Stomach (tissue), 9 donors: Measurements from ENCODE around the gene COQ4. TPM values are rescaled to one million over a fixed set of nuclear protein-coding genes. Genes with fewer than 3 reads are reported as not detected.

Source experiments
- DNase-seq, 2 donors: peaks; one replicate each; pipeline versions ENCODE4 v3.0.0 to v3.0.0-alpha.2; 2013 to 2019
- H3K27ac ChIP-seq, 5 donors: fragments of 200-600 bp in 4 of 5; sonication (generic) in 4 of 5; one replicate each; pipeline ENCODE4 v1.5.1; 2013 to 2019; ENCODE audit warnings: mild to moderate bottlenecking in 1 of 5, moderate library complexity in 1 of 5
- H3K27me3 ChIP-seq, 3 donors: fragments of 200-600 bp; sonication (generic); one replicate each; pipeline ENCODE4 v1.5.1; 2017 to 2019; ENCODE audit warnings: mixed run types in 1 of 3
- H3K36me3 ChIP-seq, 4 donors: fragments of 200-600 bp; sonication (generic); 1 replicate in 3 of 4; 2 replicates in 1 of 4; pipeline ENCODE4 v1.5.1; 2016 to 2019
- H3K4me1 ChIP-seq, 4 donors: fragments of 200-600 bp; sonication (generic); one replicate each; pipeline ENCODE4 v1.5.1; 2016 to 2019
- H3K4me3 ChIP-seq, 4 donors: fragments of 200-600 bp; sonication (generic) in 3 of 4; one replicate each; pipeline ENCODE4 v1.5.1; 2016 to 2019; ENCODE audit warnings: mild to moderate bottlenecking in 1 of 4
- H3K9me3 ChIP-seq, 4 donors: fragments of 200-600 bp; sonication (generic); one replicate each; pipeline ENCODE4 v1.5.1; 2016 to 2019
- EP300 ChIP-seq: sonication (generic); formaldehyde crosslinking; IDR thresholded peaks from one replicate; pipeline ENCODE4 v1.6.1; 2017; ENCODE audit warnings: antibody characterized with exemption
- POLR2A ChIP-seq, 4 donors: fragments of 450-650 bp; IDR thresholded peaks; one replicate each; pipeline ENCODE4 v1.6.1; 2016; ENCODE audit warnings: antibody characterized with exemption in 4 of 4, control low read depth in 2 of 4, mild to moderate bottlenecking in 1 of 4, moderate library complexity in 1 of 4
- POLR2AphosphoS5 ChIP-seq, 3 donors: sonication (generic); formaldehyde crosslinking; IDR thresholded peaks; one replicate each; pipeline ENCODE4 v1.6.1; 2016; ENCODE audit warnings: antibody characterized with exemption in 3 of 3
- WGBS, 5 donors: extraction: QIAGEN DNeasy Blood & Tissue Kit in 3 of 5; methylation state at CpG; one replicate each; pipeline versions ENCODE4 v1.1.5 to v1.1.7; 2013 to 2018; 5-methylcytosine and 5-hydroxymethylcytosine counted together
- intact Hi-C: fragments of 100-400 bp; cut with DNase I; formaldehyde crosslinking; loops from one replicate; pipeline ENCODE4 v1.15.1; 2023; ENCODE audit warnings: low total_unique reads
- polyA plus RNA-seq, 3 donors: library from polyadenylated mRNA; stranded (reverse); fragments of 200-250 nt; gene quantifications; one replicate each; pipeline ENCODE4 v1.2.3, GENCODE V29; 2013
- total RNA-seq, 5 donors: library from RNA; depleted of rRNA; stranded (reverse); fragments of >200 nt; gene quantifications; one replicate each; pipeline versions ENCODE4 v1.1.0 to v1.2.3, GENCODE V29; 2014 to 2016
- TF ChIP-seq, protein P1 (sequence below), 7 experiments: fragments of 450-650 bp in 4 of 7; fragments of 200-600 bp in 3 of 7; sonication (generic) in 3 of 7; IDR thresholded peaks; one replicate each; pipeline ENCODE4 v1.5.1; 2016 to 2019; ENCODE audit warnings: antibody characterized with exemption in 7 of 7, control low read depth in 2 of 7, mild to moderate bottlenecking in 1 of 7
- donor health status: healthy with polysubstance abuse.
- donor health status: Bipolar disorder and iron deficiency.
- donor health status: healthy.

The COQ4 gene
- total and polyA plus RNA-seq, 8 donors = 10.5 to 156 (median 63.7) TPM

DNA sequence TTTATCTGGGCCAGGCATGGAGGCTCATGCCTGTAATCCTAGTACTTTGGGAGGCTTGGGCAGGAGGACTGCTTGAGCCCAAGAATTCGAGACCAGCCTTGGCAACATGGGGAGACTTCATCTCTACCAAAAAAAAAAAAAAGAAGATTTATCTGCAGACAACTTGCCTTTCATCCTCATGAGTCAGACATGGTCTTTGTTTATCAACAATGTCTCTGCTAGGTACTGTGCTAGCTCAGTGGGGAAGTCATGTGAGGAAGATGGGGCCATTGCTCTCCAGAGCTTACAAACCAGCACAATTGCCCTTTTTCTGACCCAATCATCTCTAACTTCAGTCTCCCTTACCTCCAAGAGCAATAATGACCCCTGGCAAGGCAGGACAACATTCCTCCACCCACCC, 50.1 kb downstream of the COQ4 start:
- no peaks in the 10 kb centered on the region for H3K9me3 ChIP-seq
- no peak for DNase-seq
- H3K27me3 ChIP-seq = no peaks in the 10 kb centered on the region
- 57 to 86% (median 76%) methylated on average over 1 of the region's 1 CpG for WGBS, 5 donors
- peaks cover under 1 to 37% (median 32%) of the 10 kb centered on the region in 4 donors for H3K36me3 ChIP-seq
- peak overlapping the region in 1 of 5 donors; percentile 91 for H3K27ac ChIP-seq
- intact Hi-C loops = loop anchor here (10.0 kb wide), 1 partner anchor 122 kb away; no protein-coding TSS in a partner anchor
- TF ChIP-seq, protein P1, sequence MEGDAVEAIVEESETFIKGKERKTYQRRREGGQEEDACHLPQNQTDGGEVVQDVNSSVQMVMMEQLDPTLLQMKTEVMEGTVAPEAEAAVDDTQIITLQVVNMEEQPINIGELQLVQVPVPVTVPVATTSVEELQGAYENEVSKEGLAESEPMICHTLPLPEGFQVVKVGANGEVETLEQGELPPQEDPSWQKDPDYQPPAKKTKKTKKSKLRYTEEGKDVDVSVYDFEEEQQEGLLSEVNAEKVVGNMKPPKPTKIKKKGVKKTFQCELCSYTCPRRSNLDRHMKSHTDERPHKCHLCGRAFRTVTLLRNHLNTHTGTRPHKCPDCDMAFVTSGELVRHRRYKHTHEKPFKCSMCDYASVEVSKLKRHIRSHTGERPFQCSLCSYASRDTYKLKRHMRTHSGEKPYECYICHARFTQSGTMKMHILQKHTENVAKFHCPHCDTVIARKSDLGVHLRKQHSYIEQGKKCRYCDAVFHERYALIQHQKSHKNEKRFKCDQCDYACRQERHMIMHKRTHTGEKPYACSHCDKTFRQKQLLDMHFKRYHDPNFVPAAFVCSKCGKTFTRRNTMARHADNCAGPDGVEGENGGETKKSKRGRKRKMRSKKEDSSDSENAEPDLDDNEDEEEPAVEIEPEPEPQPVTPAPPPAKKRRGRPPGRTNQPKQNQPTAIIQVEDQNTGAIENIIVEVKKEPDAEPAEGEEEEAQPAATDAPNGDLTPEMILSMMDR (IDR thresholded peaks at IDR 0.05) = no peak
- peak overlapping the region in 1 of 4 donors; percentile 92 for H3K4me3 ChIP-seq
- H3K4me1 ChIP-seq = peaks cover 20 to 42% (median 32%) of the 10 kb centered on the region in 4 donors

DNA sequence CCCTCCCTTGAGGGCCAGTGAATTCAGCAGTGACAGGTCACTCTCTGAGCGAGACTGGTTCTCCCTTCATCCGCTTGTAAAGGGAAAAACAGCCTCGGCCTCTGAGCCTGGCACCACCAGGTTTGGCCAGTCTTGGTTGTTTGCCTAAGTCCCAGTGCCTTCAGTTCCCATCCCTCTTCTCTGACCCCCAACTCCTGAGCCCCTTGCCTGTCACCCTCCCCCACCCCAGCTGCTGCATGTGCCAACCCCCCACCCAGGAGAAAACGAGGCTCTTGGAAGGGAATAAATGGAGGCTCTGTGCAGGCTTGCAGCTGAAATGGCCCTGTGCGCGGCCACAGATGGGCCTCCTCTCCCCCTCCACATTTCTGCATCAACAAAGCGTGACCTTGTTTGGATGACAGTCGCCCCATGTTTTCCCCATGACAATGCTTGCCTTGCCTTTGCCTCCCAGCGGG, 51.6 kb downstream of the COQ4 start:
- intact Hi-C loops = loop anchor here (10.0 kb wide), 1 partner anchor 121 kb away; no protein-coding TSS in a partner anchor
- peaks cover 5 to 51% (median 47%) of the 10 kb centered on the region in 4 donors for H3K36me3 ChIP-seq
- no peak for DNase-seq
- no peak overlapping the region for H3K4me3 ChIP-seq
- peaks cover 20 to 42% (median 32%) of the 10 kb centered on the region in 4 donors for H3K4me1 ChIP-seq
- H3K27me3 ChIP-seq = no peaks in the 10 kb centered on the region
- H3K9me3 ChIP-seq = no peaks in the 10 kb centered on the region
- WGBS, 5 donors = 72 to 86% (median 84%) methylated on average over 8 to 9 of the region's 9 CpGs
- no peak overlapping the region for H3K27ac ChIP-seq
- TF ChIP-seq, protein P1 (IDR thresholded peaks at IDR 0.05) = no peak
- no peak for TF ChIP-seq POLR2A (IDR thresholded peaks at IDR 0.05)
- no peak for TF ChIP-seq POLR2AphosphoS5 (IDR thresholded peaks at IDR 0.05)
- no peak for TF ChIP-seq EP300

DNA sequence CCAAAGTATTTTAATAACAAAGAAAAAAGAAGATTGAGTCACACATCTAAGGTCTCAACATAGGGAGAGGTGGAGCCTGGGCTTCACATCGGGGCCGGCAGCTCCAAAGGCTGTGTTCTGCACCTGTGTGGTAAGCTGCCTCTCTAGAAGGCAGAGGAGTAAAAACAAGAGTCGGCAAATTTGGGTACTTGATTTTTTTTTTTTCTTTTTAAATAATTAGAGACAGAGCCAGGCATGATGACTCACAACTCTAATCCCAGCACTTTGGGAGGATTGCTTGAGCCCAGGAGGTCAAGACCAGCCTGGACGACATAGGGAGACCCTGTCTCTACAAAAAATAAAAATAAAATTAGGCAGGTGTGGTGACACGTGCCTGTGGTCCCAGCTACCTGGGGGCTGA, 53.2 kb downstream of the COQ4 start:
- Histone ChIP-seq H3K27me3 (no peaks in the 10 kb centered on the region), H3K9me3 (no peaks in the 10 kb centered on the region), H3K4me1 (peaks cover 13 to 31% (median 24%) of the 10 kb centered on the region in 4 donors), H3K36me3 (peaks cover 9 to 68% (median 62%) of the 10 kb centered on the region in 4 donors), H3K27ac (no peak overlapping the region), H3K4me3 (no peak overlapping the region)
- DNase-seq = no peak
- intact Hi-C loops = loop anchor here (10.0 kb wide), 1 partner anchor 119 kb away; no protein-coding TSS in a partner anchor
- WGBS, 5 donors = 76 to 81% (median 76%) methylated on average over 5 of the region's 5 CpGs
- TF ChIP-seq EP300 (no peak), POLR2A (IDR thresholded peaks at IDR 0.05) (no peak), POLR2AphosphoS5 (IDR thresholded peaks at IDR 0.05) (no peak)
- TF ChIP-seq, protein P1 (IDR thresholded peaks at IDR 0.05) = no peak

DNA sequence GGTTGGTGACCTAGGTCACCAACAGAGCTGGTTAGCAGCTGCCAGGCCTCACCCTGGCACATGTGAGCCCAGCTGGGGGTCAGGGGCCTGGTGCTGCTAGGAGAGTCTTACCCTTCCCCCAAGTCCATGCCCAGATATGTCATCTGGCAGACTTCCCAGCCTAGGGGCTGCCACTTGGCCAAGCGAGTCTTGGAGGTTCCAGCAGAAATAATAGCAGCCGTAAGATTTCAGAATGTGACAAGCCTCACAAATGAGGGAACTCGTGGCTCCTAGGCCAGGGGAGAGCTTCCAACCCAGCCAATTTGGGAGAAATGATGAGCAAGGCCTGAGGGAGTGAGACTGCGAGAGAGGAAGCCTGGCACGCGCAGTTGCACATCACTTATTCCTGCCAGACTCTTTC, 59.6 kb downstream of the COQ4 start:
- intact Hi-C loops = no loop called here
- no peaks in the 10 kb centered on the region for H3K27me3 ChIP-seq
- no peak overlapping the region for H3K4me3 ChIP-seq
- no peak for TF ChIP-seq EP300
- TF ChIP-seq POLR2AphosphoS5 (IDR thresholded peaks at IDR 0.05) = no peak
- no peak for TF ChIP-seq POLR2A (IDR thresholded peaks at IDR 0.05)
- TF ChIP-seq, protein P1 (IDR thresholded peaks at IDR 0.05) = no peak
- DNase-seq = no peak
- WGBS, 5 donors = 71 to 79% (median 76%) methylated on average over 6 of the region's 6 CpGs
- no peak overlapping the region for H3K27ac ChIP-seq
- H3K4me1 ChIP-seq = peaks cover 0 to 13% (median 5%) of the 10 kb centered on the region in 4 donors
- no peaks in the 10 kb centered on the region for H3K9me3 ChIP-seq
- H3K36me3 ChIP-seq = peaks cover 19 to 99% (median 96%) of the 10 kb centered on the region in 4 donors
